Left lung (tissue), 10 donors: ENCODE data around the gene ATXN1. TPM values are rescaled to one million over a fixed set of nuclear protein-coding genes. Genes with fewer than 3 reads are reported as not detected.

Source experiments
- ATAC-seq: fragments of 200-7000 bp; cut with Tn5 transposase; one replicate; pipeline ENCODE4 v1.9.1; 2020; ENCODE audit warnings: moderate library complexity
- DNase-seq, 4 donors: peaks; one replicate each; pipeline ENCODE4 v3.0.0-alpha.2; 2013 to 2020
- H3K27ac ChIP-seq, 2 donors: fragments of 200-600 bp; sonication (generic) in 1 of 2; one replicate each; pipeline versions ENCODE4 v1.5.0 to v1.8.0; 2020 to 2021
- H3K27me3 ChIP-seq, 2 donors: fragments of 200-600 bp; sonication (generic) in 1 of 2; one replicate each; pipeline versions ENCODE4 v1.5.0 to v1.8.0; 2020 to 2021
- H3K36me3 ChIP-seq, 2 donors: fragments of 200-600 bp; sonication (generic) in 1 of 2; one replicate each; pipeline versions ENCODE4 v1.5.0 to v1.8.0; 2020 to 2021
- H3K4me1 ChIP-seq, 2 donors: fragments of 200-600 bp; one replicate each; pipeline ENCODE4 v1.8.0; 2021
- H3K4me3 ChIP-seq, 2 donors: fragments of 200-600 bp; sonication (generic) in 1 of 2; one replicate each; pipeline versions ENCODE4 v1.5.0 to v1.8.0; 2020 to 2021; ENCODE audit warnings: mild to moderate bottlenecking in 1 of 2
- H3K9me3 ChIP-seq, 2 donors: fragments of 200-600 bp; sonication (generic) in 1 of 2; one replicate each; pipeline versions ENCODE4 v1.5.0 to v1.8.0; 2020 to 2021
- intact Hi-C, 2 donors: fragments of 100-400 bp; cut with DNase I; formaldehyde crosslinking; loops; one replicate each; pipeline versions ENCODE4 v1.11.2 to v1.14.2; 2022
- polyA plus RNA-seq, 6 donors: library from polyadenylated mRNA; unstranded; fragments of 120-200 nt; gene quantifications; one replicate each; pipeline ENCODE4 v1.2.1, GENCODE V29; 2013; ENCODE audit not compliant: insufficient read length in 6 of 6
- total RNA-seq, 2 donors: library from RNA; stranded (reverse); fragmentation: NEBNext Ultra II Directional; extraction: Animal tissue kit (Norgen Biotek cat#: 25700); gene quantifications; one replicate each; pipeline ENCODE4 v1.2.1, GENCODE V29; 2021
- TF ChIP-seq, protein P1 (sequence below), 2 donors: fragments of 200-600 bp; sonication (generic) in 1 of 2; IDR thresholded peaks; one replicate each; pipeline versions ENCODE4 v1.5.0 to v1.8.0; 2021; ENCODE audit warnings: antibody characterized with exemption in 2 of 2
- donor health status: DM: no; HTN: yes; CAD: no.
- donor health status: DM: no; HTN: no; CAD: no.

ATXN1 gene
- total and polyA plus RNA-seq, 8 donors, result 23.3 to 67.4 (median 27.3) TPM

DNA sequence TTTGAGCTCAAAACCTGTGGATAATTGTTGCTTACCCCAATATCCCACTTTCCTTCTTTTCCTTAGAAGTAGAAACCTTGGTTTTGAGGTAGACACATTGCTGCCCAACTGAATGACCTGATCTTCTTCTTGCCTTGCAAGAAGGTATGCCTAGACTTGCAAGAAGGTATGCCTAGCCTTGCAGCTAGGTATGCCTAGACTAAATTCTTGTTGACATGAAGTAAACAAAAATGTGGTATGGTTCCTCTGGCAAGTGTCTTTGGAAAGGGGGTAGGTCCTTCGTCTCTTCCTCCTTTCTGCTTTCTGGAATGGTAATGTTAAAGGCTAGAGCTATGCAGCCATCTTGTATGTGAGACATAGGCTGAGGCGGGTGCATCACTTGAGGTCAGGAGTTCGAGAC is 393.7 kb downstream of the ATXN1 start:
- intact Hi-C loops, result no loop called here
- H3K4me1 ChIP-seq, result no peaks in the 10 kb centered on the region
- DNase-seq (no peak), ATAC-seq (no peak)
- H3K4me3 ChIP-seq, result no peak overlapping the region
- no peaks in the 10 kb centered on the region for H3K9me3 ChIP-seq
- H3K36me3 ChIP-seq, result no peaks in the 10 kb centered on the region
- TF ChIP-seq, protein P1, sequence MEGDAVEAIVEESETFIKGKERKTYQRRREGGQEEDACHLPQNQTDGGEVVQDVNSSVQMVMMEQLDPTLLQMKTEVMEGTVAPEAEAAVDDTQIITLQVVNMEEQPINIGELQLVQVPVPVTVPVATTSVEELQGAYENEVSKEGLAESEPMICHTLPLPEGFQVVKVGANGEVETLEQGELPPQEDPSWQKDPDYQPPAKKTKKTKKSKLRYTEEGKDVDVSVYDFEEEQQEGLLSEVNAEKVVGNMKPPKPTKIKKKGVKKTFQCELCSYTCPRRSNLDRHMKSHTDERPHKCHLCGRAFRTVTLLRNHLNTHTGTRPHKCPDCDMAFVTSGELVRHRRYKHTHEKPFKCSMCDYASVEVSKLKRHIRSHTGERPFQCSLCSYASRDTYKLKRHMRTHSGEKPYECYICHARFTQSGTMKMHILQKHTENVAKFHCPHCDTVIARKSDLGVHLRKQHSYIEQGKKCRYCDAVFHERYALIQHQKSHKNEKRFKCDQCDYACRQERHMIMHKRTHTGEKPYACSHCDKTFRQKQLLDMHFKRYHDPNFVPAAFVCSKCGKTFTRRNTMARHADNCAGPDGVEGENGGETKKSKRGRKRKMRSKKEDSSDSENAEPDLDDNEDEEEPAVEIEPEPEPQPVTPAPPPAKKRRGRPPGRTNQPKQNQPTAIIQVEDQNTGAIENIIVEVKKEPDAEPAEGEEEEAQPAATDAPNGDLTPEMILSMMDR (IDR thresholded peaks at IDR 0.05), result no peak
- no peak overlapping the region for H3K27ac ChIP-seq
- H3K27me3 ChIP-seq, result no peaks in the 10 kb centered on the region

DNA sequence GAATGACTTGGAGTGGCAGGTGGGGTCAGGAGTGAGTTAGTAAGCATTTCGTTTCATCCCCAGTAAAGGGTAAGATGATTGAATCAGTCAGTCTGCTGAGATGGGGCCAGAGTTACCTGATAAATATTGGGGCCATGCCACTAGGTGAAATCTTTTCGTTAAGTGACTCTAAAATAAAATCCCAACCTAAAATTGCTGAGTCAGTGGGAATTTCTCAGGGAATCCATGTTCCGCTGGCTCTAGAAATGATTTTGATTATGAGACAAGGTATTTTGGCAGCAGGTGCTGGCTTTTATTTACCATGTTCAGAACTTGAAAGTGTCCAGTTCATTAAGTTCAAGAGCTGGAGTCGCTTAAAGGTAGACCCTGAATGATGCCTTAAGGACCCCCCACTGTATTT is 397.5 kb downstream of the ATXN1 start:
- Histone ChIP-seq H3K36me3 (peaks cover 0 to 9% of the 10 kb centered on the region in 2 donors), H3K9me3 (no peaks in the 10 kb centered on the region), H3K4me3 (no peak overlapping the region), H3K27ac (no peak overlapping the region), H3K4me1 (no peaks in the 10 kb centered on the region), H3K27me3 (no peaks in the 10 kb centered on the region)
- intact Hi-C loops, result no loop called here
- DNase-seq (no peak), ATAC-seq (no peak)
- TF ChIP-seq, protein P1 (IDR thresholded peaks at IDR 0.05), result no peak

DNA sequence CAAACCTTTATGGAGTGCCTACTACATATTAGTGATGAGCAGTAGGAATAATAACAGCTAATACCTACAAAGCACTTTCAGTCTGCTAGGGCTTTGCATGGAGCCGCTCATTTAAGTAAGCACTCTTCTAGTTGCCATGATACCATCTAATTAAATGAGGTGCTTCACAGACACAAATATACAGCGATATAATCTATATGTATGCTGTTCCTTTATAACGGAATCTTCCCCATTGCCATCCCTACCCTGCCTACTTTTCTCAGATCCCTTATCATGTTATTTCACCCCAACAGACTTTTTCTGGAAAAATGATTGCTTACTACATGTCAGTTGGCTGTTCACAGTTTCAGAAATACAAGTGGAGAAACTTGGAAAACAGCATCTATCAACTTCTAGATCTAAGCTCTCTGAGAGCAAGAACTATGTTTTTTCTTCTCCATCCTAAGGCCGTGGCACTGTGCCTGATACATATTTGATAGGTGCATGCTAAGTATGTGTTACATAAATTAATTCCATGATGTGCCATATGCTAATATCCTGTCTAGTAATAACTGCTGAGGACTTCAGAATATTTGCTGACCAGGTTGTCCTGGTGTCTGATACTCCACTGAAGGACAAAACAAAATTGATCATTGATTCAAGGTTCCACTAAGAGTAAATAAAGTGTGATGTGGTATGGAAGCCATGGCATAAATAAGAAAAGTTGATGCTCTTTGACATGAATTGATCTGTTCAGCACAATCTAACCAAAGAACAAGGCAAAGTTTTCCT is 398.3 kb downstream of the ATXN1 start:
- Histone ChIP-seq H3K4me3 (no peak overlapping the region), H3K4me1 (no peaks in the 10 kb centered on the region), H3K36me3 (peaks cover 0 to 9% of the 10 kb centered on the region in 2 donors), H3K27me3 (no peaks in the 10 kb centered on the region), H3K27ac (no peak overlapping the region), H3K9me3 (no peaks in the 10 kb centered on the region)
- intact Hi-C loops, result no loop called here
- no peak for DNase-seq
- TF ChIP-seq, protein P1 (IDR thresholded peaks at IDR 0.05), result no peak
- ATAC-seq, result no peak

DNA sequence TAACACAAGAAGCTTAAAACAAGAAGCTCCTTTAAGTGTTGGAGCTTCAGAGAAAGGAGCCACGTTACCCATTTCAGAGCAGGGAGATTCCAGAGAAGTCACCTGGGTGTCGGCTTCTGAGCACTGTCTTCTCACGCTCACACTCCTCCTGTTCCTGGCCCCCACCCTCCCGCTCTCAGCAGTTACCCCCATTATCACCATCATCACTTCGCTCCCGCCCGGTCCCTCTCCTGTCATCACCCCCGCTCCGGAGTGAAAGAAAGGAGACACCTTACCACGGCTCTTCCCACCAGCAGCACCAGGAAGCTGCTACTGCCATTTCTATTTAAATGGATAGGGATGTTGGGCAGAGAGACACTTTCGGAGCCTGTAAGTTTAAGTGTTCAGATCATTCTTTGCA is 399.0 kb downstream of the ATXN1 start:
- intact Hi-C loops, result no loop called here
- H3K4me1 ChIP-seq, result no peaks in the 10 kb centered on the region
- H3K27me3 ChIP-seq, result no peaks in the 10 kb centered on the region
- H3K36me3 ChIP-seq, result peaks cover 0 to 9% of the 10 kb centered on the region in 2 donors
- no peak overlapping the region for H3K27ac ChIP-seq
- ATAC-seq, result no peak
- no peaks in the 10 kb centered on the region for H3K9me3 ChIP-seq
- no peak for DNase-seq
- TF ChIP-seq, protein P1 (IDR thresholded peaks at IDR 0.05), result no peak
- H3K4me3 ChIP-seq, result no peak overlapping the region

DNA sequence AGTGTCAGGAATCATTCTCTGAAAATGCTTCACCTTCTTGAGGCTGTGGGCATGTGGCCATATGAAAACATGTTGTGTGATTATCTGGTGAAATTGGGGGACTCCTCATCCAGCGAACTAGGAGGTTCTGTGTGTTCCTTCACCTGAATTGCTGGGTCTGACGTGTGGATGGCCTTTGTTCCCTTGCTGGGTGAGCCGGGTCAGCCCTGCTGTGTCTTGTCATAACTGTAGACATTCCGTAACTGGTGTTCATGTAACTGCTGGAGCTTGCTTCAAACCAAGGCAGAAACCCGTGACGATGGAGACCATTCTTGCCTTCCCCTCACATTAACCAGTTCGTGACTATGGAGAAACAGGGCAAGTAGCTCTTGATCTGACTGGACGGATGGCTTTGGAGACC is 399.4 kb downstream of the ATXN1 start:
- no peaks in the 10 kb centered on the region for H3K4me1 ChIP-seq
- no peak overlapping the region for H3K4me3 ChIP-seq
- no peak for ATAC-seq
- no peaks in the 10 kb centered on the region for H3K27me3 ChIP-seq
- TF ChIP-seq, protein P1 (IDR thresholded peaks at IDR 0.05), result no peak
- no peak overlapping the region for H3K27ac ChIP-seq
- no peak for DNase-seq
- H3K36me3 ChIP-seq, result peaks cover 0 to 9% of the 10 kb centered on the region in 2 donors
- H3K9me3 ChIP-seq, result no peaks in the 10 kb centered on the region
- intact Hi-C loops, result no loop called here
